NK-92 (cell line): ENCODE measurements around the gene STXBP6.

Experiments used
- DNase-seq: peaks from one replicate; lab custom pipeline; 2025; ENCODE audit not compliant: unreplicated experiment; lab: John Stamatoyannopoulos, UW

The STXBP6 gene

DNA sequence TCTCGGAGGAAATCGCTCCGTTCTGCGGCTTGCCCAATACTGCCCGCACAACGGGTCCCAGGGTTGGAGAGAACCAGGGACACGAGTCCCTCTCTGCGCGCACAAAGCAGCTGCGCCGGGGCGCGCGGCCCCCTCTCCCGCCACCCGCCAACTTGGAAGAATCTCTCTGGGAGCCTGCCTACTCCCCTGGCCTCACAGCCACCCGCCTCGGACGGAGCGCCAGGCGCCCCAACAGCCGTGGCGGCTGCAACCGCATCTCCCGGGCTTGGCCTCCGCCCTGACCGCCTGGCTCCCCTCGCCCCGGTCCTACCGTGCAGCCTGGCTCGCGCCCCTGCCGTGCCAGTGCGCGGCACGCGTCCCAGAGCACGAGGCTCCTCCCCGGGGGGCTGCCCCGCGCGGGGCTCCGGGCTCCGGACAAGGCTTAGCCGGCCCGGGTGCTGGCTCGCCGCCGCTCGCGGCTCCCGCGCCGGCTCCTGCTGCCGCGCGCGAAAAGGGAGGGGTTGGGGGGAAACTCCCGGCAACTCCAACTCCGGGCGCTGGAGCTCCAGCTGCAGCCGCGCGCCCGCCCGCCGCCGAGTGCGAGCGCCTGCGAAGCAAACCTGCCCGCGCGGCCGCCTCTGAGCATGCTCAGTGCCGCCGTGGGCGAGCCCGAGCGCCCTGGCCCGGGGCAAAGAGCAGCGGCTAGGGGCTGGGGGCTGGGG is at the start of gene STXBP6:
STXBP6 (minus strand) TSS at position 580 of the 701 bp plus-strand sequence. CDS start 75,329 bp downstream, outside the sequence.
- DNase-seq = no peak

DNA sequence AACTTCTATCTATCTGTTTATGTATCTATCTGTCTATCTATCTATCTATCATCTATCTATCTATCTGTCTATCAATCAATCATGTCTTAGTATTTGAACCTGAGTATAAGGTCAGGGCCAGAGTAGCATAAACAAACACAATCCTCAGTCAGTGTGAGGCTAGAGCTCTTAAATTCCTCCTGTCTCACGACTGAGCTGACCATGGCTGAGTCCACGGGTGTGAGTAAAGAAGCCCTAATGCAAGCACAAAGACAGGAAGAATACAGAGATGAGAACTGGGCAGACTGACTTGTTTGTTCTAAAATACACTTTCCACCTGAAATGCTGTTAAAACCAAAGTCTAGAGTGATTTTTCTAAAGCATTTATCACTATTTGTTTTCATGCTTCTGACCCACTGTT is 47.2 kb upstream of the STXBP6 start:
- no peak for DNase-seq

DNA sequence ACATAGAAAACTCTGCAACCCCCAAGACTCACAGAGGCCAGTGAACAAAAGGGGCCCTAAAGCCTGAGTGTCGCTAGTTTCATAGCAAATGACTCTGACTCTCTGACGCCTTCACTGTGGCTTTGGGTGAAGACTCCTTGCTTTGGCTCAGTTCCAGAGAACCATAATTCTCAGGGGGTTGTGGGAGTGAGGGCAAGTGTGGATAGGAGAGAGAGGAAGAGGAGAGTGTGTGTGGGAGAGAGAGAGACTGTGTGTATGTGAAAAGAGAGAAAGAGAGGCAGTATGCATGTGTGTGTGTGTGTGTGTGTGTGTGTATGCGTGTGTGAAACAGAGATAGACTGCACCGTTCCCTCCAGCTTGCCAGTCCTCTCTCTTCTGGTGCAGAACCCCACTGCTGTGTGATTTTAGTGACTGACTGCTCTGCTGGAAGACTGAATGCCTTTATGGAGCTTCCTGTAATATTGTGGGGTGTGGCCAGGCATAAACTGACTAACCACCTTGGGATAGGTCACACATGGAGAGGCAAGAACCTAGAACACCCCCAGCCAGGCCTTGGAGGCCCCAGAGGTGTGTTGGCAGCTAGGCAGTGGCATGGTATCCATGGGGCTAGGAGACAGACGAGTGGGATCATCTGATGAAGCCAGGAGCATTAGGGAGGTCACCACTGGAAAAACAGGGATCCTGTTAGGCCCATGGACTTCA is 45.9 kb upstream of the STXBP6 start:
- DNase-seq = no peak

DNA sequence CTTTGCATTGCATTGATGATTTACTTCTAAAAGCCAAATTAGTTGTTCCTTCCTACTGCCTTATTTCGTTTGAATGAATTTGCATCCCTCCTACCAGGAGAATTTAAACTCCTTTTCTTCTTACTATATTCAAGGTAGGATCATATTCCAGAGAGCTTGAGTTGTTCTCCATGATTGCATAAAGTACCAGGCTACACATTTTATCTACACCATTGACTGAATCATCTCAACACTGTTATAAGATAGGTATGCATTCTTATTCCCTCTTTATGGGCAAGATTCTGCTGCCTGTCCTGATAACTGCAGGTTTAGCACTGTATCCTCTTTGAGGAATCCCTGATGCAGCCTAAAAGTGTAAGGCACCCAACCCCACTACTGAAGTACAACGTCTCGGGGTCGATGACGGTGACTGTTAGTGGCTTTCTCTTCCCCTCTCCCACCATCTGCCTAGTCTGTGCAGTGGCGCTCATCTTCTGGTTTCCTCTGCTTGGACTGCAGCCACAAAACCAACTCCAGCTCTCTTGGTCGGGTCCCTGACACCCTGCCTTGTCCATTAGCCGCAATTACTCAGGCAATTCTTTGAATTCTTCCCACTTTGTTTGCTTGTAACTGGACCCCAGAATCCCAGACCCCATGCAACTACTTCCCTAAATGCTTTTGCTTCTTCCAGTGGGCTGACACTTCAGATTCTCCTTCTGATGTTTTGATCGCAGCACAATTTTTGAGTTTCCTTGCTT is 44.4 kb upstream of the STXBP6 start:
- no peak for DNase-seq

DNA sequence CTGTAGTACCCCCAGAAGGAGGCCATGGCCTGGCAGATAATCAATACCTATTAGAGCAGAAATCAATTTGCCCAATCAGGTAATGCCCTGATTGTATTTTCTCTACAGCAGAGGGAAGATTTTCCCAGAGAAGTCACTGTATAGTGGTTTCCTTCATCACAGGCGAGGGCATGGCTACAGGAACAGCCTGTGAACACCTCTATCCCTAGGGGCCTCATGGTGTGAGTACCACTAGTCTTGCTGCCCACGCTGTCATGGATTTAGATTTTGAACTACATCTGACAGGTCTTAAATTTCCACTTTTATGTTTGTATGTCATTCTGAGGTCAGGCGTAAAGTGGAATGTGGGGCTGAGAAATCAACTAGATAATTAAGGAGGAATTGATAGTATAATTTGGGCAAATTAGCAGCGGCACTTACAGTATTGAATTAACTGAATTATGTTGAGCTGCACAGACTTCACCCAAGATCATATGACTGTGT is 42.4 kb upstream of the STXBP6 start:
- DNase-seq = no peak

DNA sequence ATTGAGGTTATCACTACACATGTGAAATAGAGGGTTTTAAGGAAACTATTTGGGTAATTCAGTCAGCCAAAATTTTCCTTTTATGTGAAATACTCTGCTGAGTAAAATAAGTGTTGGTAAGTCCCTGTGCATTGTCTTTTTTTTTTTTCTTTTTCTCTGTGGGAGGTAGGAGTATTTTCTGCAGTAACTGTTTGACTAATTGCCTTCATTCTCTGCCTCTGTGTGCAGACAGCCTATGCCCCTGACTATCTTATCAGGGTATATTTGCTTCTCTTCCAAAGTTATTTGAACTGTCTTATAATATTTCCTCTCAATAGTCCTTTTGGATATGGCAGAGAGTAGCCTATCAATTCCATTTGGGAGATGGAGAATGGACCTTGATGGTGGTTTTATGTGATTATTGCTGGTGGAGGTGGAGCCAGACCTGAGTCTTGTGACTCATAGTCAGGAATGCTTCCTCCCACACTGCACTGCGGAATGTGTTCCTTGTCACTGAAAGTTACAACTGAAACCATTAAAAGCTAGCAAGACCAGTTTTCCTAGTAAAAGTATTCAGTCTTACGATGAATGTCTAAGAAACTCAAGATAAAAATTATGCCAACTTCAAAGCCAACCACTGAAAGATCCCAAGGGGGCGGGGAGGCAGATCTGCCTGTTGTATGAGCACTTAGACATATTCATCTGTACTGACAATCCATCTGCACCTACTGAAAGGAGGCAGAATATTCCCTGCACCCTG is 40.9 kb upstream of the STXBP6 start:
- DNase-seq = no peak

DNA sequence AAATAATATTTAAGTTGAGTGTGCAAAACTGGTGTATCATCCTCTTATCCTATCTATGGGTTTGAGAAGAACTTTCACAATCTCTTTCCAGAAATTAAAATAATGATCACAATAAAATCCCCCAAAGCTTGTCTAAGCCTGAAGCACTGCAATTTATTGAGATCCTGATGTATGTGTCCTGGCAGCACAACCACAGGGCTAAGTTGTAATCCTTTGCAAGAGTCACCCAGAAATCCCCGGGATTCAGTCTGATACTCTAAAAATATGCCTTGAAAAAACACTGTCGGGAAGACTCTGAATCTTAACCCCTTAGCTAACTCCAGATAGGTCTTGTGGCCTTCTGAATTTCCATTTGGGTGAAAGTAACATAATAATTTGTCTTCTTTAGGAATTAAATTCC is 40.3 kb upstream of the STXBP6 start:
- DNase-seq = no peak

DNA sequence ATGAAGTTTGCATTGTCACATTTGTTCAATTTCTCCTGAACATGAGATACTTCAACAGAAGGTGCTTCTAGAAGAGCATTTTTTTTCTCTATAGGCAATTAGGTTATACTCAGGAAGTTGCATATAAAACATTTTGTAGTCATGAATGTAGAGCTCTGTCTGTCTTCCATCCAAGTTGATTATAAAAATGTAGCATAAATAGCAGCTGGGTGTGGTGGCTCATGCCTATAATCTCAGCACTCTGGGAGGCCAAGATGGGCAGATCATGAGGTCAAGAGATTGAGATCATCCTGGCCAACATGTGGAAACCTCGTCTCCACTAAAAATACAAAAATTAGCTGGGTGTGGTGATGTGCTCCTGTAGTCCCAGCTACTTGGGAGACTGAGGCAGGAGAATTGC is 39.5 kb upstream of the STXBP6 start:
- DNase-seq = no peak

DNA sequence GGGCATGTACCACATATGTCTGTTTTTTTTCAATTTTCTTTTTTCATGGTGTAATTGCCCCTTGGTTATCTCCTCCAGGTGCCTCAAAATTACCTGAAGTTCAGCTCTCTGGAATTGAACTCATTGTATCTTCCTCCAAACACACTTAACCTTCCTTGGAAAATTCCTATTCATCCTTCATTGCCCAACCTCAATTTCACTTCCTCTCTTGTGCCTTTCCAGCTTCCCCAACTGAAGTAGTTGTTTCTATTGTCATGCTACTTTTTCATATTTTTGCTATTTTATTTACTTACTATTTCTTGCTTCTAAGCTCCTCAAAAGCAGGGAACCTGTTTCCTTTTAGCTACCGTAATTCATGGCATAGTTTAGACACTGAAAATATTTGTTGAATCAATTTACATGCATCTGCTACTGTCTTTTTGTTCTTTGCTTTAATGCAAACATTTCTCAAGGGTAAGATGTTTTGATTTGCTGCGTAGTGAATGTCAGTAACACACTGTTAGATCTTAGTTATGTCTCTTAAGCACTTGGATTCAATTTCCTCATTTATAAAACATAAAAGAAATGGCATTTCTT is 37.0 kb upstream of the STXBP6 start:
- DNase-seq = no peak

DNA sequence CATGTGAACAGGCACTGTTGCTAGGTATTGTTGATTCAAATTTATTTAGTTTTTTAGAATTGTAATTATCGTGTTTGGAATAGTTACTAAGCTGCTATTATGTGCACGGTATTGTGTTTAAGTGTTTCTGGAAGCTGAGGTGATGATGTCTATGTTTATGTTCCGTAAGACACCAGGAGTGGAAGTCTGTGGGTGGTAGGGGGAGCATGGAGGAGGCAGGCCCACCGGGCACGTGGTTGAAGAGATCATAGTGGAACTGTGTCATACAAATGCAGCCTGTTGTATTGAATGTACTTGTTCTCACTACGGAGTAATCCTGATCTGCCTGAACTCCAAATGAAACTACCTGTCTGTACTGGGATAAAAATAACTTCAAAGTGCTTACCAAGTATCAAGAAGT is 36.1 kb upstream of the STXBP6 start:
- no peak for DNase-seq

DNA sequence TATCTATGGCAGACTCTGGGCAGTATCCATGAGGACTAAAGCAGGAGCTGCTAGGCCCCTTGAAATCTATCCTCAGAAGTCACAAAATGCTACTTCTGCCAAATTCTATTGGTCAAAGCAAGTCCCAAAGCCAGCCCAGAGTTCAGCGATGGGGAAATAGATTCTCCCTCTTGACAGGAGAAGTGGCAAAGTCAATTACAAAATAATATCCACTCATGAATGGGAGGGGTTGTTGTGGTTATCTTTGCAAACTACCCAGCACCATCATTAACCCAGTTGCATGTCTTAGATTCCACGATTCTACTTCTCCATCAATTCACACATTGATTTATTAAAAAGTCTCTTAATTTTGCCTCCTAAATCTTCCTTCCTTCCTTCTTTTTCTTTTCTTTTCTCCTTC is 30.7 kb upstream of the STXBP6 start:
- no peak for DNase-seq

DNA sequence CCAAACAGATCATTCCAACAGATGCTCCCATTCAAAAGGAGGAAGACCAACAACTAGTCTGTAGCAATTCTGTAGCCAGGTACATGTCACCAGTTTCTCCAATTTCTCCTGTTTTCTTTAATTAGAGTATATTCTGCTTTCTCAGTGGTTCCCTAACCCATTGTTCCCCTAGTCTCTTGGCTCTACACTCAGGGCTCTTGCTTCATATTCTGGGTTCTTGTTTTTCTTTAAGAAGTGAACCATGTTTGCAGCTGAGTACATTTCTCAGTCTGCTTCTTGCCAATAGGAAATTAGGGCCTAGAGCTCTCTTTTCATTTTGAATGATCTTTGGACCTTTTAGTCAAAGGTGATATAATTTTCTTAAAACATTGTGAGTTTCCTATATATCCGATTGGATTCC is 29.4 kb upstream of the STXBP6 start:
- DNase-seq = no peak

DNA sequence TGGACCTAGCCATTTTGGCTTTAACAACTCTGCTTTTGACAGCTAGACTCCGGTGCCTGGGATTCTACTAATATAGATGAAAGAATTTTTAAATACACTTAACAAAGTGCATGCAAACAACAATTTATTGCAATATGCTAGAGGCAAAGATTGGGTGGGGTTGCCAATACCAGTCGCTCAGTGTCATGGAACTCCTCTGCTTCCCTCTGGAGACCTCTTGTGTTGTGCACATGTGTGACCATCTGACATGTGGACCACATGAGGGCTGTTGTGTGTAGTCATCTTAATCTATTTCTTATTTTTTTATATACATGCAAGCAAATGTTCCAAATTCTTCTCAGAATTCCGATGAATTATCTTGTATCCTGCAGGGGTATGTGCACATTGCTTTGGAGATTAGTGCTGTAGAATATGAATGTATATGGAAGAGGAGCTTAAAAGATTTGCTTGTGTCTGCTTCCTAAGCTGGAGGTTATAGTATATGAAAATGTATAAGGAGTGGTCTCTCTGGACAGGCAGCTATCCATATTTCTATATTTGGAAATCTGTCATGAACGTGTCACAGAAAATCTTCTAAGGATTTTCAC is 24.2 kb upstream of the STXBP6 start:
- DNase-seq = no peak

DNA sequence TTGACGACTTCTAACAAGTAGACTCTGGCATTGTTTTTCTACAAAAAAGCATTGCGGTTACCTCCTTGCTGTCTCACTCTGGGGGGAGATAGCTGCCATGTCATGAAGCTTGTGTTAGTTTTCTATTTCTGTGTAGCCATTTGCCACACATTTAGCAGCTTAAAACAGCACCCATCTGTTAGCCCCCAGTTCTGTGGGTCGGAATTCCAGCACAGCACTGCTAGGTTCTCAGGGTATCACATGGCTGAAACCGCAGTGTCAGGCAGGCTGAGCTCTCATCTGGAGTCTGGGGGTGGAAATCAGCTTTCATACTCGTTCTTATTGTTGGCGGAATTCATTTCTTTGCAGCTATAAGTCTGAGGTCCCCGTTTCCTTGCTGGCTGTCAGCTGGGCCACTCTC is 19.9 kb upstream of the STXBP6 start:
- no peak for DNase-seq

DNA sequence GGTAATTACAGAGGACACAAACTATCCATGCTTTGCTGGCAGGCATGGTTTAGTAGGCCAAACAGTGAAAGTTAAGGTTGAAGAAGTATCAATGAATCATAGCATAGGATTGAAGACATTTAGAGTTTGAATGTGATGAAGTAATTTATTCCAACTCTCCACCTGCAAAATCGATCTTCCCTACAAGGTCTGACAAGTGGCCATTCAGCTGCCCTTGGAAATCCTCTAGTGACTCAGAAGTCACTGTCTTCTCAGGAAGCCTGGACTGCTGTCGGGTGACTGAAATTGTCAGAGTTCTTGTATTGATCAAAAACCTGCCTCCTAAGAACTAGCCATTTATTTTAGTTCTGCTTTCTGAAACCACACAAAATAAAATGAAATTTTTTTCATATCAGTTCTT is 17.7 kb upstream of the STXBP6 start:
- no peak for DNase-seq

DNA sequence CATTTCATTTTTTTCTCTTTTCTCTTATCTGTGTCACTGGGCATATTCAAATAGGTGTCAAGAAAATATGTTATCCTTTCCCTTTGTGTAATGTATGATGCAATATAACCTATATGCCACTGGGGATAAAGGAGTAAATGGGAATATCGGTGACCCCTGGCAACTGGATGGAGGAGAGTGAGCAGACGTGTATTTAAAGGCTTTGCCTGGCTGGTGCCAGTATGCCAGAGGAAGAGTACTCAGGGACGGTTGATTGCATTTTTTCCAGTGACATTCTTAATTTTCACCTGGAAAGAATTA is 12.0 kb upstream of the STXBP6 start:
- no peak for DNase-seq

DNA sequence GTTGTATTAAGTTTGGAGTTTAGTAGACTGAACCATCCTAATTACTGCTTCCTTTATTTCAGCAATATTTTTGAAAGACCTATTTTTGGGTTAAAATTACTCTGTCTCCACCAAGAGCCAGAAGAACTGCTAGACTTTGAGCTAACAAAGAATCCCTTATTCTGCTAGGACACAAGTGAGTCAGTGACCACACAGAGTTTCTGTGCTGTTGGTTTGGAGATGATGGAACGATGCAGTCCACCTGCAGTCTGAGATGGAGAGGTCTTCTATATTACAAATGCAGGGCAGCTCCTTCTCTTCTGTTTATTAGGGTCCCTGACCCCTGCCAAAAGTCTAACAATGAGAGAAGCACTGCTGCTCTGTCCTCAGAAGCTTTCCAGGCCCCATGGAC is 6.7 kb upstream of the STXBP6 start:
- no peak for DNase-seq

DNA sequence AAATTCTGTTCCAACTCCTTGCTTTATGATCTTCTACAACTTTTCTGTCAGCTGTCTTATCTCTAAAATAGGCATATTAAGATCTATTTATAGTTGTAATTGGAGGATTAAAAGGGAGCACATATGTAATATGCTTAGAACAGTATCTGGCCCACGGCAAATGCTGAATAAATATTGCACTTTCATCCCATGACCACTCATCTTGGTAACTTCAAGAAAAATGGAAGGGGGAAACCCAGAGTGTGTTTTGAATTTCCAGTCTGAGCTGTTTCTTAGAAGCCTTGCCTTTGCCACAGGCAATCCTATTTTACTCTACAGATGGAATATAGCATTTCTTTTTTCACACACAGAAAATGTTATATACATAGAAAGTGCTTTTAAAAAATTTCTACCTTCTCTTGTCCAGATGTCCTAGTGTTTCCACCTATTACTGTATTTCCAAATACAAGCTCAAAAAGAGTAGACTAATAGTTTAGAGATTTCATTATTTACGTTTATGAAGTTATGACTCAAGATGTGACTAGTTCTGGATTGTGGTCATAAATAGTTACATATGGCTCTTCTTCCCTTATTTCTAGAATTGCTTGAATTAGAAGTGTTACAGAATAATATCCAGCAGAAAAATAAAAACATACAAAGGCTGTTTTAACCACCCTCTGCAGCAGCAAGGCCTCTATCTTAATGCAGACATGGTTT is 6.2 kb upstream of the STXBP6 start:
- DNase-seq = no peak

DNA sequence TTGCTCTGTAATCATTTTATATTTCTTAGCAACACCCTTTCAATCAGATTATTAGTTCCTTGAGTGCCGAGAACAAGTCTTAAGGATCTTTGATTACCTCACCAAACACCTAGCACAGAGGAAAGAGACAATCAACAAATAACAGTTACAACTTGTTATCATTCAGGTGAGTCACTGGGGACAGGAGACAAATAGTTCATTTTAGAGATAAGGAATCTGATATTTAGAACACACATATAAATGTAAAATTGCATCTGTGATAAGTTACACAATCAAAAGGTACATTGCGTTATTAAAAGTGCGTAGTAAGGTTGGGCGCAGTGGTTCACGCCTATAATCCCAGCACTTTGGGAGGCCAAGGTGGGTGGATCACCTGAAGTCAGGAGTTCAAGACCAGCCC is 5.1 kb upstream of the STXBP6 start:
- no peak for DNase-seq

DNA sequence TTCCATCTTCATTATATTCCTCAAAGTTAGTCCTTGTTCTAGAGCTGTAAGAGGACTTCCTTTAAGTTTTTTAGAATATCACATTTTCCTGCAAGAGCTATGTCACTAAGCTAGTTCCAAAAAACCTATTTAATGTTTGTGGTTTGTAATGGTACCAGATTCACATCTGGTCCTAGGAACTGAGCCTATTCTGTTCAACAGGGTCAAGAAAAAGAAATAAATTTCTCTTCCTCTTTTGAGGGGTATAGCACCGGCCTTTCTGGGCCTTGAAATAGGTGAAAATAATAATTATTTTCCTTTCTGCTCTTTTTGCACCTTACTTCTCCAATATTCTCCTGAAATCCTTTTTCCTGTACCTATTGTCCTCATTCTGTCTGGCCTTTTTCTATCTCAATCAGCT is 3.6 kb upstream of the STXBP6 start:
- DNase-seq = no peak
